ENCODE data around the gene CFAP161.

- TF ChIP-seq, protein P1, sequence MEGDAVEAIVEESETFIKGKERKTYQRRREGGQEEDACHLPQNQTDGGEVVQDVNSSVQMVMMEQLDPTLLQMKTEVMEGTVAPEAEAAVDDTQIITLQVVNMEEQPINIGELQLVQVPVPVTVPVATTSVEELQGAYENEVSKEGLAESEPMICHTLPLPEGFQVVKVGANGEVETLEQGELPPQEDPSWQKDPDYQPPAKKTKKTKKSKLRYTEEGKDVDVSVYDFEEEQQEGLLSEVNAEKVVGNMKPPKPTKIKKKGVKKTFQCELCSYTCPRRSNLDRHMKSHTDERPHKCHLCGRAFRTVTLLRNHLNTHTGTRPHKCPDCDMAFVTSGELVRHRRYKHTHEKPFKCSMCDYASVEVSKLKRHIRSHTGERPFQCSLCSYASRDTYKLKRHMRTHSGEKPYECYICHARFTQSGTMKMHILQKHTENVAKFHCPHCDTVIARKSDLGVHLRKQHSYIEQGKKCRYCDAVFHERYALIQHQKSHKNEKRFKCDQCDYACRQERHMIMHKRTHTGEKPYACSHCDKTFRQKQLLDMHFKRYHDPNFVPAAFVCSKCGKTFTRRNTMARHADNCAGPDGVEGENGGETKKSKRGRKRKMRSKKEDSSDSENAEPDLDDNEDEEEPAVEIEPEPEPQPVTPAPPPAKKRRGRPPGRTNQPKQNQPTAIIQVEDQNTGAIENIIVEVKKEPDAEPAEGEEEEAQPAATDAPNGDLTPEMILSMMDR (conservative IDR thresholded peaks at IDR 0.05; ENCODE audit: low read length): peak; percentile 83
- no peak for TF ChIP-seq EZH2phosphoT487 (IDR thresholded peaks at IDR 0.05; ENCODE audit: borderline replicate concordance)
These were observed 21.5 kb downstream of the CFAP161 start for GRCh38 chr15:81155375-81156218.

All from Loucy (cell line).